IPS DF 4.7 (cell line): ENCODE data around the gene COG5.

ENCODE experiments used
- DNase-seq: peaks from one replicate; pipeline ENCODE4 v3.0.0-alpha.2; 2013; ENCODE audit warnings: low spot score; ENCODE audit errors: extremely low read depth

The COG5 gene

DNA sequence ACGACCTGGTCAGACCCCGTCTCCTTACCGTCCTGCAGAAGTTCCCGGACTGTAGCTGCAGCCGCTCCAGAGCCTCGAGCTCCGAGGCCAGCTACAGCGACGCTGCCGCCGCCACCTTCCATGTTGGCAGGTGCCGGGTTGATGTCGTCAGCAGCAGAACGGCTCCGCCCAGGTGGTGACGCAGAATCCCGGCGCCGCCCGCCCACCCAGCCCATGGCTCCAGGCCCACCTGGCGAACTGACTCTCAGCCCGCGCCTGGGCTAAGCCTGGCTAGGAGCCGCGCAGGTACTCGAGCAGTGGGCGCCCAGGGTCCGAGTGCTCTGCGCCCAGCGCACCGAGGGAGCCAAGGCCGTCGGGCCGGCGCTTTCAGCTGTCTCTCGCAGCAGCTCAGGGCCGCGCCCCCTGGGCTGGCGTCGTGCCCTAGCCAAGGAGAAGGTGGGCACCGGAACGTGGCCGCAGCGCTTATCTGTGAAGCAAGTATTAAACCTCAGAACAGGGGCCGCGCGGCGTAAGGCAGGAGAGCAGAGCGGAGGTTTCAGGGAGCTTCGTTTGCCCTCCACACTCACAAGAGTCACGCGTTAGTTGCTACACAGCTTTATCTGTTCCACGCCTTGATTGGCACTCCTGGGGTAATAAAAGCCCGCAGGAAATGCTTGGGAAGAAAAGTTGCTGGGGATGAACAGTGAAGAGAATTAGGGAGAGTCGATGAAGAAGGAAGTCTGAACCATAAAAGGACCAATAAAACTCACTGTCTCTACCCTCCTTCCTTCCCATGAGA is at the start of gene COG5, which contains the start of gene DUS4L:
Gene COG5 (minus strand): TSS at position 146 of the 778 bp plus-strand sequence. CDS start 24 bp downstream, at position 122.
Gene DUS4L (plus strand): TSS at position 197 of the 778 bp plus-strand sequence. CDS start 3,100 bp downstream, outside the sequence.
- no peak for DNase-seq

DNA sequence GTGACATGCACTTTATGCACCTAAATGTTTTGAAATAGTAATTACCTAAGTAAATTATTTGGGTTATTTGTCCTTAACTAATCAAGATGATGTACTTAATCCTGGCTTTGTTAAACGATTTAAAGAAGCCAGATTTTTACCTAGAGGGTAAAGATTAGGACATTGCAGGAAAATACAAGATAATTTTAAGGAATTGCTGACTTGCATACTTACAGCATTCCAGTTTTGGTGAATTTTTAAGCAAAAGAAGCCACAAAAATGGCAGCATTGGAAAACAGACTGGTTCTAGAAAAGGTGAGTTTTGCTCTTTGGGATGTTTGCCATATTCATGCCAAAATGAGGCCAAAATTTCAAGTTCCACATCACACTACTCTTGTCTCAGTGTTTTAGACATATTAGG is 49.7 kb upstream of the COG5 start:
- no peak for DNase-seq

- DNase-seq: no peak
These were observed 46.6 kb upstream of the COG5 start for GRCh38 chr7:107610323-107610722.

DNA sequence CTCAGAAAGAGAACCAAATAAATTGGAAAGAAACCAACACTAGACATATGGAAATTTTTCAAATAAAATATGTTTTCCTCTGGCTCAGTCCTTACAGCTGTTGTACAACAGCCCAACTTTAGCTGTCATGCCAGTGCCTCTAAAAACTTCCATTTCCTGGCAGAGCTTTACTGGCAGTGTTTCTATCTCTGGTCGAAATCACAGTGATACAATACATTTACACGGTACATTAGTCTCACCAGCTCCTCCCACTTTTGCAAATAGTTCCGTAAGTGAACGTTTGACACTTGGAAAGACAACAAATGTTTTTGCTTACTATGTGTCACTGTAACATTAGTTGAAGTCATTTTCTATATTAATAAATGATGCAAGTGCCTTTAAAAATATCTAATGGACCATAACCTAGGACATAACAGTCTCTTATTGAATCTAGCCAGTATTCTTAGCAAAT is 46.1 kb upstream of the COG5 start:
- no peak for DNase-seq

DNA sequence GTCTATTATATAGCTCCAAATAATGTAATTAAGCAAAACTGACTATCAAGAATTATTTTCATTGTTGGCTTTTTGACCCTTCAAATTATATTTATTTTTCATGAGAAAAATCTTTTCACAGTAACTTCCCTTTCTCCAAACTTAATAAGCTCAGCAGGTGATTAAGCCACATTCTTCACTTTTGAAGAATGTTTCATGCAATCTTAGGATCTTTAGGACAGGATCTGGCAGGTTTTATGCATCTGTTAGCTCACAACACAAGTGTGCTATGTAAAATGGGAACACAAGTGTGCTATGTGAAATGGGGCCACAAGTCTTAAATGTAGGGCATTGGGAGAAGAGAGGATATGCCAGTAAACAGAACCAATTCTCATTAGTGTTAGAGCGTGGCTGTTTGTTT is 42.6 kb upstream of the COG5 start:
- DNase-seq: no peak

- DNase-seq: no peak
These were observed 41.6 kb upstream of the COG5 start for GRCh38 chr7:107605218-107605815.

- no peak for DNase-seq
These were observed 37.1 kb upstream of the COG5 start for GRCh38 chr7:107600816-107601215.

DNA sequence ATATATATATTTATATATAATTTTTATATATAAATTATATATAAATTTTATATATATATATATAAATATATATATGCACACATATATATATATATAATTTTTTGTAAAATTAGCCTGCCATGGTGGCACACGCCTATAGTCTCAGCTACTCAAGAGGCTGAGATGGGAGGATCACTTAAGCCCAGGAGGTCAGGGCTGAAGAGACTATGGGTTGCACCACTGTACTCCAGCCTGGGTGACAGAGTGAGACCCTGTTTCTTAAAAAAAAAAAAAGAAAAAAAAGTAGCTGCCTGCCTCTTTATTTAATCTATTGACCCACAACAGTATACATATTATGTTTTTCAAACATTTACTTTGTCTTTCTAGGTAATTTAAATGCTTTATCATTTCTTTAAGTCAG is 35.5 kb upstream of the COG5 start:
- DNase-seq: no peak

GRCh38 chr7:107597953-107598352 is 34.2 kb upstream of the COG5 start:
- DNase-seq: no peak

GRCh38 chr7:107597582-107597916 is 33.8 kb upstream of the COG5 start:
- no peak for DNase-seq

DNA sequence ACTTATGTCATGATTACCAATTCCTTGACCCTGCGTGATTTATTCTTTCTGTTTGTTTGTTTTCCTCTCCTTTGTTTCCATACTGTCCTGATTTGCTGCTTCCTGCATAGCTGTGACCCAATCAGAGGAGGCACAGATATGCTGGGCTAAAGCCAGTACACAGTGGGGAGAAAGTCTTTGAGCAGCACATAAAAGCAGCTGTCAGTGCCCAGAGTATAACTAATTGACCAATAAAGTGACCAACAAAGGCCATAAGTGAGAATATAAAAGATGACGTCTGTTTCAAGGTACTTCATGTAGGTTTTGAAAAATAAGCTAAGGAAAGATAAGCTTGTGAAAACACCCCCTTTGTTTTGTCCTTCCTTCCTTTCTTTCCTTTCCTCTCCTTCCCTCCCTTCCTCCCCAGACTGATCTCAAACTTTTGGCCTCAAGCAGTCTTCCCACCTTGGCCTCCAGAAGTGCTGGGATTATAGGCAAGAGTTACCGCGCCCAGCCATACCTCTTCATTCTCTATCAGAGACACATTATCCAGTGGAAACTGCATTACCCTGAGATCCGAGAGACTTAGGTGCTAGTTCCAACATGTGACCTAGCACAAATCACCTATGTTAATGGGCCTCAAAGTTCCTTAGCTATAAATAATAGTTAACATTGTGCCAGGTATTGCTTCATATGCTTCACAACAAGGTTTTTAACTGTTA is 33.3 kb upstream of the COG5 start:
- no peak for DNase-seq

GRCh38 chr7:107594961-107595737 is 31.4 kb upstream of the COG5 start:
- no peak for DNase-seq

DNA sequence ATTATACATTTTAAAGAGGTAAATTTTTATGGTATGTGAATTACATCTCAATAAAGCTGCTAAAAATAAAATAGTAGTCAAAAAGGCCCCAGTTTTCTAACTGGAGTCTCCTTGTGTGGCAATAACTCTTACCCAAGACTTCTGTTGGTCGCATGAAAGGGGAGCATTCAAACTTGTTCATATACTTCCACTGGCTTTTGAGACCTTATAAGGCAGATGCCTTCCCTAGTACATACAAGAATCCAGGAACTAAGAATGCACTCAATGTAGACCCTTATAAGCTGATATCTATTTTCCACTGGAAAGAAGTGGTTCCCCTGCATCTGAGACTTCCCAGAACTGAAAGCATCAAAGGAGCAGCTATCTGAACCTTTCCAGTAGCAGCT is 29.3 kb upstream of the COG5 start:
- no peak for DNase-seq

DNA sequence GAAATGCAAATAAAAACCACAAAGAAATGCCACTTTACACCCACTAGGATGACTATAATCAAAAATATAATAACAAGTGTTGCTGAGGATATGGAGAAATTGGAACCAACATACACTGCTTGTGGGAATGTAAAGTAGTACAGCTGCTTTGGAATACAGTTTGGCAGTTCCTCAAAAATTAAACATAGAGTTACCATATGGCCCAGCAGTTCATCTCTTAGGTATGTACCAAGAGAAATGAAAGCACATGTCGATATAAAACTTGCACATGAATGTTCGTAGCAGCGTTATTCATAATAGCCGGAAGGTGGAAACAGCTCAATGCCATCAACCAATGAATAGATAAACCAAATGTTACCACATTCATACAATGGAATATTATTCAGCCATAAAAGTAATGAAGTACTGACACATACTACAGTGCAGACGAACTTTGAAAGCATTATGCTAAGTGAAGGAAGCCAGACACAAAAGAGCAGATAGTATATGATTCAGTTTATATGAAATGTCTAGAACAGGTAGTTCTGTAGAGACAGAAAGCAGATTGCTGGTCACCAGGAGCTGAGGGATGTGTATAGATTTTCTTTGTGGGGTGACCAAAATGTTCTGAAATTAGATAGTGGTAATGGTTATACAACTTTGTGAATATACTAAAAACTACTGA is 28.8 kb upstream of the COG5 start:
- DNase-seq: no peak

- no peak for DNase-seq
These were observed 27.7 kb upstream of the COG5 start for GRCh38 chr7:107591421-107591820.

DNA sequence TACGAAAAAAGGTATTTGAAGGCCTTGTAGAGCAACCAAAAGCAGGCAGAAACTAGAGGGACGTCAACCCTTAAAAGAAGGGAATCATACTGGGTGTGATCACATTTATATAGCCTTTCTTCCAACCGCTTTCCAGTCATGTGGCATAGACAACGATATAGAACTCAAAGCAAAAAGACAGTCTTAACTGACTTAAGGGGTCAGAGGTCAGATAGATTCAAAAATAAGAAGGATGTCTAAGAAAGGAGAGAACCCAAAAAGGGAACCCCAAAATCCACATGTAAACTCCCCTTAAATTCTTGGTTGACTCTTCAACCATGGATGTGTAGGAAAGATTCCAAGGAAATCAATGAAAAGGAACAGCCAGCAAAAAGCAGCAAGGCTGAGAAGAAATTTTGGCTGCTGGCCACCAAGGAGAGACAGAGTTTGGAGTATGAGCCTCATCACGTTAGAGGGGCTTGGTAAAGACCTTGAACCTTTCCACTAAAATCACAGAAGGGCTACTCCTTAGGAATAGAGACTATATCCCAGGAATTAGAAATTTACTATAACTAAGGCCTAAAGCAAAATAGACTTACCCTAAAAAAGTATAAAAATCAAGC is 24.9 kb upstream of the COG5 start:
- no peak for DNase-seq

GRCh38 chr7:107584716-107585115 is 21.0 kb upstream of the COG5 start:
- DNase-seq: no peak

DNA sequence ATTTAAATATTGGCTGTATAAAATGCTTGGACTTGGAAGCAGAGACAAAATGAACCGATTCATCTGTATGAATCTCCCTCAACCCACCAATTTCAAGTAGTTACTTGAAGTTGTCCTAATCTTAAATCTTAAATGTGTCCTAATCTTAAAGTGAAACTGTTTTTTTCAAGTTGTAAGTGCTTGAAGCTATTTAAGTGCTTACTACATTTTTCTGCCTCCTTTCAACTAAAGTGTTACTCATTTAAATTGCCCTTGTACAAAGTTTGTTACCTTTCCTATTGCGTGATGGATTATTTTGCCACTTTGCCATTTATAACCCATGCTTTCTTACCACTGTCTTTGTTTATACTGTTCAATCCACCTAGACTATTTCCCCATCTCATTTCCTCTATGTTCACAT is 19.2 kb upstream of the COG5 start:
- no peak for DNase-seq

DNA sequence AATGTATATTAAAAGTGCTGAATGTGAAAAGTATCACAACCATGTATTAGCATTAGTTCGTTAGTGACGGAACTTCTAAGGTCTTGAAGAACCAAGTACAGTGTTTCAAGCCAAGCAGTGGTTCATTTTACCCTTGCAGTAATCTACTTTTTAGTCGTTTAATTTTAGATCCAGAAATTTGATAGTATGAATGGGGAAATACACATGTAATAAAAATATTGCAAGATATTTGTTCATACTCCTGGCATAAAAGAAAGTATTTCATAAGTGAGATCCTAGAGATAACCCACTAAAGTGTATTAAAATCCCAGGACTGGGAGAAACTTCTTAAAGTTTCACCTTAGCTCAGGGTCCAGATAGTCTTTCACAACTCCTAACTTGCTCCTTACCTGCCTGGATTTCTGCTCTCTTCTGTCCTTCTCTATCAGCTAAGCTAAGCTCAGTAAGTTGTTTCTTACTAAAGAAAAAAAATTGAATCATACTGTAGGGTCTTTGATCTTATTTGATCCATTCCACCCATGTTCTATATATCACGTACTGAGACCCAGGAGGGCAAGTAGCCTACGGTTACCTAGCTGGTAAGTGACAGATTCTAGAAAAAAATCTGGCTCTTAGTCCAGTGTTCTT is 17.8 kb upstream of the COG5 start:
- DNase-seq: no peak

DNA sequence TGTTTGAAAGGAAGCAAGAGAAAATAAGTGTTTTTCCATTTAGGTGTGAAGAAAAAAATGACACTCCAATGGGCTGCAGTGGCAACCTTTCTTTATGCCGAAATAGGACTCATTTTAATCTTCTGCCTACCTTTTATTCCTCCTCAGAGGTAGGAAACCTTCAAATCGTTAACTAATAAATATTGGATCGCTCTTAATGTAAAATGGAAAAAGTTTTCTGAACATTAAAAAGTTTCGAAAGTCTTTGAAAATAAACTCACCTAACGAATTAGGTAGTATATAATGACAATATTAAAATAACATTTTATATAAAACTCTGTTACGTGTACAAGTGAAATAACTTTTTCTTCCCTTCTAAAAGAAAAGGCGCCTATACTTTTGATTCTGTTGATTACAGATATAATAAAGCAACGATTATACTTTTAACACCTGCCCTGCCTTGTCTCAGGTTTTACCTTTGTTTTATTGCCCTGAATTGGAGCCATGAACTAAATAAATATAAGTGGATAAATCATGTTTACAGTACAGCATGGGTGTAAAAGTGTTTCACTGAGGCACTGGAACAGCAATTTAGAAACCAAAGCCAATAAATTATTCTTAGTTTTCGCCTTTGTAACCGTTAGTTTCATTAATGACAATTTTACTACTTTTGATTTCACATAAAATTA is 17.1 kb upstream of the COG5 start:
- no peak for DNase-seq
